HepG2 (cell line): Measurements from ENCODE around the gene COX5B.
"Not testable (repeated sequence)": the region's sequence is repeated elsewhere in the genome, so short reads cannot be mapped to it uniquely, and the experiment has no call there.

Source experiments
- CREB1 ChIP-seq, 2 experiments: fragments of 450-650 bp in 1 of 2; IDR thresholded peaks; 2 replicates each; pipeline ENCODE4 v1.6.1; 2016 to 2017; ENCODE audit warnings: control low read depth in 1 of 2, mild to moderate bottlenecking in 1 of 2, missing compliant biosample characterization in 1 of 2, missing genetic modification characterization in 1 of 2
- EP300 ChIP-seq, 3 experiments: sonication (generic) in 1 of 3; formaldehyde crosslinking in 1 of 3; IDR thresholded peaks; 2 replicates each; pipeline versions ENCODE4 v1.5.1 to v1.6.1; 2011 to 2020; ENCODE audit warnings: low read depth in 2 of 3, low read length in 2 of 3, borderline replicate concordance in 1 of 3, improper control_type of control experiment in 1 of 3, mild to moderate bottlenecking in 1 of 3, missing genetic modification reagents in 1 of 3, moderate library complexity in 1 of 3
- ESRRA ChIP-seq: sonication (generic); formaldehyde crosslinking; IDR thresholded peaks from 2 replicates; pipeline ENCODE4 v1.5.1; 2020; ENCODE audit warnings: mild to moderate bottlenecking, low read depth, missing genetic modification reagents
- MYC ChIP-seq: sonication (generic); formaldehyde crosslinking; IDR thresholded peaks from 2 replicates; pipeline ENCODE4 v1.9.0; 2021; ENCODE audit warnings: missing genetic modification reagents, borderline replicate concordance
- ZNF326 ChIP-seq: sonication (generic); formaldehyde crosslinking; IDR thresholded peaks from 2 replicates; pipeline ENCODE4 v1.4.0; 2020; ENCODE audit warnings: missing genetic modification reagents, borderline replicate concordance

GRCh38 chr2:97605524-97606339 is 40.1 kb upstream of the COX5B start:
- TF ChIP-seq ZNF326 (CRISPR knock-in tag); ESRRA (CRISPR knock-in tag); EP300 (IDR thresholded peaks at IDR 0.05; ENCODE audit: low read depth in 2 of 2, low read length in 2 of 2); EP300 (CRISPR knock-in tag; IDR thresholded peaks at IDR 0.05; ENCODE audit: borderline replicate concordance); CREB1 (IDR thresholded peaks at IDR 0.05); CREB1 (CRISPR knock-in tag; IDR thresholded peaks at IDR 0.05); MYC (CRISPR knock-in tag): not testable (repeated sequence)
